Measurements from ENCODE around the gene ANTKMT. TPM values are rescaled to one million over a fixed set of nuclear protein-coding genes. Genes with fewer than 3 reads are reported as not detected.

Gene ANTKMT
- total RNA-seq, 3 donors from 2014 or later = 29.9 to 35.7 (median 30.4) TPM

GRCh38 chr16:728131-728889 is 7.4 kb downstream of the ANTKMT start:
- H3K4me3 ChIP-seq = peak overlapping the region; percentile 40 to 77 (median 61)
- DNase-seq (ENCODE audit: low spot score in 2 of 2) = peak in 1 of 2 donors; percentile 48
- no peaks in the 10 kb centered on the region for H3K27me3 ChIP-seq
- intact Hi-C loops (cut with DNase I; ENCODE audit: low total_unique reads) = no loop called here
- peaks cover 0 to 16% of the 10 kb centered on the region in 2 donors for H3K4me1 ChIP-seq
- no peaks in the 10 kb centered on the region for H3K9me3 ChIP-seq
- no peak for TF ChIP-seq POLR2A (IDR thresholded peaks at IDR 0.05)
- no peak for TF ChIP-seq CTCF (IDR thresholded peaks at IDR 0.05)
- TF ChIP-seq POLR2AphosphoS5 (IDR thresholded peaks at IDR 0.05) = no peak
- H3K27ac ChIP-seq = peak overlapping the region in 1 of 2 donors; percentile 40
- H3K36me3 ChIP-seq = no peaks in the 10 kb centered on the region

- Histone ChIP-seq H3K27me3 (no peaks in the 10 kb centered on the region), H3K4me3 (peak overlapping the region in 2 of 3 donors; percentile 61 to 77), H3K4me1 (peaks cover 0 to 16% of the 10 kb centered on the region in 2 donors), H3K9me3 (no peaks in the 10 kb centered on the region), H3K27ac (no peak overlapping the region), H3K36me3 (no peaks in the 10 kb centered on the region)
- DNase-seq (ENCODE audit: low spot score in 2 of 2) = no peak
- TF ChIP-seq POLR2AphosphoS5 (IDR thresholded peaks at IDR 0.05) (no peak), CTCF (IDR thresholded peaks at IDR 0.05) (no peak), POLR2A (IDR thresholded peaks at IDR 0.05) (no peak)
- intact Hi-C loops (cut with DNase I; ENCODE audit: low total_unique reads) = no loop called here
Observed at GRCh38 chr16:728890-729744, 8.2 kb downstream of the ANTKMT start.

GRCh38 chr16:729768-730665 is 9.1 kb downstream of the ANTKMT start:
- intact Hi-C loops (cut with DNase I; ENCODE audit: low total_unique reads) = no loop called here

More at GRCh38 chr16:729768-730665, 9.1 kb downstream of the ANTKMT start:
- Histone ChIP-seq H3K9me3 (no peaks in the 10 kb centered on the region), H3K4me3 (no peak overlapping the region), H3K27me3 (no peaks in the 10 kb centered on the region), H3K4me1 (peaks cover 0 to 16% of the 10 kb centered on the region in 2 donors), H3K27ac (no peak overlapping the region), H3K36me3 (no peaks in the 10 kb centered on the region)
- TF ChIP-seq CTCF (IDR thresholded peaks at IDR 0.05) (no peak), POLR2A (IDR thresholded peaks at IDR 0.05) (no peak), POLR2AphosphoS5 (IDR thresholded peaks at IDR 0.05) (no peak)
- DNase-seq (ENCODE audit: low spot score in 2 of 2) = no peak

Measured in breast epithelium (tissue), 4 donors.